ENCODE data around the gene UQCRQ.

DNA sequence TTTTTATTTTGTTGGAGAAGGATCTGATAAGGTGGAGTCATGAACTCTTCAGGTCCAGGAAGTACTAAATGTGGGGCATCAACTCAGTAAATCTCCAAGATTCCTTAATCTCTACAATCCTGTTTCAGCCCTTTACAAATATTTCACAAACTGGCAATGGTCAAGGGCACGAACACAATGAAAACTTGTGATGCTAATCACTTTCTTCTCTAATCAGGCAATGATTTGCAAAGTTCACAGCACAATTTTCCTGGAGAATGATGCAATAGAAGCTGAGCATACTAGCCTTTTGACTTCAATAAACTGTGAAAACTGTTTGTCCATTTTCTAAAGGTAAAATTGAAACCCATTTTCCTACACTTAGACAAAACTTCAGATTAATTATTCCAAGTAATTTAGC is 17.1 kb upstream of the UQCRQ start:
- TF ChIP-seq ELF1 (IDR thresholded peaks at IDR 0.05) (no peak), NFIC (IDR thresholded peaks at IDR 0.05; ENCODE audit: borderline replicate concordance) (no peak), CHD2 (IDR thresholded peaks at IDR 0.05; ENCODE audit: low read length, partially characterized antibody) (no peak), FOXM1 (IDR thresholded peaks at IDR 0.05; ENCODE audit: low read depth) (no peak), TCF12 (IDR thresholded peaks at IDR 0.05) (no peak), RAD21 (IDR thresholded peaks at IDR 0.05; ENCODE audit: low read length) (no peak), TAF1 (IDR thresholded peaks at IDR 0.05; ENCODE audit: borderline replicate concordance, low read depth, low read length) (no peak), YY1 (IDR thresholded peaks at IDR 0.05; ENCODE audit: low read depth) (no peak), RFX5 (IDR thresholded peaks at IDR 0.05; ENCODE audit: low read length) (no peak)
- TF ChIP-seq, protein P1, sequence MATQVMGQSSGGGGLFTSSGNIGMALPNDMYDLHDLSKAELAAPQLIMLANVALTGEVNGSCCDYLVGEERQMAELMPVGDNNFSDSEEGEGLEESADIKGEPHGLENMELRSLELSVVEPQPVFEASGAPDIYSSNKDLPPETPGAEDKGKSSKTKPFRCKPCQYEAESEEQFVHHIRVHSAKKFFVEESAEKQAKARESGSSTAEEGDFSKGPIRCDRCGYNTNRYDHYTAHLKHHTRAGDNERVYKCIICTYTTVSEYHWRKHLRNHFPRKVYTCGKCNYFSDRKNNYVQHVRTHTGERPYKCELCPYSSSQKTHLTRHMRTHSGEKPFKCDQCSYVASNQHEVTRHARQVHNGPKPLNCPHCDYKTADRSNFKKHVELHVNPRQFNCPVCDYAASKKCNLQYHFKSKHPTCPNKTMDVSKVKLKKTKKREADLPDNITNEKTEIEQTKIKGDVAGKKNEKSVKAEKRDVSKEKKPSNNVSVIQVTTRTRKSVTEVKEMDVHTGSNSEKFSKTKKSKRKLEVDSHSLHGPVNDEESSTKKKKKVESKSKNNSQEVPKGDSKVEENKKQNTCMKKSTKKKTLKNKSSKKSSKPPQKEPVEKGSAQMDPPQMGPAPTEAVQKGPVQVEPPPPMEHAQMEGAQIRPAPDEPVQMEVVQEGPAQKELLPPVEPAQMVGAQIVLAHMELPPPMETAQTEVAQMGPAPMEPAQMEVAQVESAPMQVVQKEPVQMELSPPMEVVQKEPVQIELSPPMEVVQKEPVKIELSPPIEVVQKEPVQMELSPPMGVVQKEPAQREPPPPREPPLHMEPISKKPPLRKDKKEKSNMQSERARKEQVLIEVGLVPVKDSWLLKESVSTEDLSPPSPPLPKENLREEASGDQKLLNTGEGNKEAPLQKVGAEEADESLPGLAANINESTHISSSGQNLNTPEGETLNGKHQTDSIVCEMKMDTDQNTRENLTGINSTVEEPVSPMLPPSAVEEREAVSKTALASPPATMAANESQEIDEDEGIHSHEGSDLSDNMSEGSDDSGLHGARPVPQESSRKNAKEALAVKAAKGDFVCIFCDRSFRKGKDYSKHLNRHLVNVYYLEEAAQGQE (IDR thresholded peaks at IDR 0.05; ENCODE audit: low read depth, low read length) = no peak
- TF ChIP-seq, protein P2, sequence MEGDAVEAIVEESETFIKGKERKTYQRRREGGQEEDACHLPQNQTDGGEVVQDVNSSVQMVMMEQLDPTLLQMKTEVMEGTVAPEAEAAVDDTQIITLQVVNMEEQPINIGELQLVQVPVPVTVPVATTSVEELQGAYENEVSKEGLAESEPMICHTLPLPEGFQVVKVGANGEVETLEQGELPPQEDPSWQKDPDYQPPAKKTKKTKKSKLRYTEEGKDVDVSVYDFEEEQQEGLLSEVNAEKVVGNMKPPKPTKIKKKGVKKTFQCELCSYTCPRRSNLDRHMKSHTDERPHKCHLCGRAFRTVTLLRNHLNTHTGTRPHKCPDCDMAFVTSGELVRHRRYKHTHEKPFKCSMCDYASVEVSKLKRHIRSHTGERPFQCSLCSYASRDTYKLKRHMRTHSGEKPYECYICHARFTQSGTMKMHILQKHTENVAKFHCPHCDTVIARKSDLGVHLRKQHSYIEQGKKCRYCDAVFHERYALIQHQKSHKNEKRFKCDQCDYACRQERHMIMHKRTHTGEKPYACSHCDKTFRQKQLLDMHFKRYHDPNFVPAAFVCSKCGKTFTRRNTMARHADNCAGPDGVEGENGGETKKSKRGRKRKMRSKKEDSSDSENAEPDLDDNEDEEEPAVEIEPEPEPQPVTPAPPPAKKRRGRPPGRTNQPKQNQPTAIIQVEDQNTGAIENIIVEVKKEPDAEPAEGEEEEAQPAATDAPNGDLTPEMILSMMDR (IDR thresholded peaks at IDR 0.05) = no peak
- TF ChIP-seq, protein P3, sequence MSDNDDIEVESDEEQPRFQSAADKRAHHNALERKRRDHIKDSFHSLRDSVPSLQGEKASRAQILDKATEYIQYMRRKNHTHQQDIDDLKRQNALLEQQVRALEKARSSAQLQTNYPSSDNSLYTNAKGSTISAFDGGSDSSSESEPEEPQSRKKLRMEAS (IDR thresholded peaks at IDR 0.05; ENCODE audit: low read depth) = no peak
- TF ChIP-seq, protein P4, sequence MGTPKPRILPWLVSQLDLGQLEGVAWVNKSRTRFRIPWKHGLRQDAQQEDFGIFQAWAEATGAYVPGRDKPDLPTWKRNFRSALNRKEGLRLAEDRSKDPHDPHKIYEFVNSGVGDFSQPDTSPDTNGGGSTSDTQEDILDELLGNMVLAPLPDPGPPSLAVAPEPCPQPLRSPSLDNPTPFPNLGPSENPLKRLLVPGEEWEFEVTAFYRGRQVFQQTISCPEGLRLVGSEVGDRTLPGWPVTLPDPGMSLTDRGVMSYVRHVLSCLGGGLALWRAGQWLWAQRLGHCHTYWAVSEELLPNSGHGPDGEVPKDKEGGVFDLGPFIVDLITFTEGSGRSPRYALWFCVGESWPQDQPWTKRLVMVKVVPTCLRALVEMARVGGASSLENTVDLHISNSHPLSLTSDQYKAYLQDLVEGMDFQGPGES (IDR thresholded peaks at IDR 0.05; ENCODE audit: low read depth, low read length) = no peak
- TF ChIP-seq, protein P5, sequence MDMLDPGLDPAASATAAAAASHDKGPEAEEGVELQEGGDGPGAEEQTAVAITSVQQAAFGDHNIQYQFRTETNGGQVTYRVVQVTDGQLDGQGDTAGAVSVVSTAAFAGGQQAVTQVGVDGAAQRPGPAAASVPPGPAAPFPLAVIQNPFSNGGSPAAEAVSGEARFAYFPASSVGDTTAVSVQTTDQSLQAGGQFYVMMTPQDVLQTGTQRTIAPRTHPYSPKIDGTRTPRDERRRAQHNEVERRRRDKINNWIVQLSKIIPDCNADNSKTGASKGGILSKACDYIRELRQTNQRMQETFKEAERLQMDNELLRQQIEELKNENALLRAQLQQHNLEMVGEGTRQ (IDR thresholded peaks at IDR 0.05; ENCODE audit: borderline replicate concordance, low read depth, low read length) = no peak

Data from SK-N-SH (cell line).